NT2/D1 (cell line): ENCODE measurements around the gene GNG4.

ENCODE experiments used
- SUZ12 ChIP-seq: IDR thresholded peaks from 2 replicates; pipeline ENCODE4 v1.6.1; 2011; ENCODE audit not compliant: insufficient read length, insufficient read depth; ENCODE audit errors: extremely low read depth
- YY1 ChIP-seq: IDR thresholded peaks from 2 replicates; pipeline ENCODE4 v1.6.1; 2011; ENCODE audit not compliant: insufficient read length, insufficient read depth

DNA sequence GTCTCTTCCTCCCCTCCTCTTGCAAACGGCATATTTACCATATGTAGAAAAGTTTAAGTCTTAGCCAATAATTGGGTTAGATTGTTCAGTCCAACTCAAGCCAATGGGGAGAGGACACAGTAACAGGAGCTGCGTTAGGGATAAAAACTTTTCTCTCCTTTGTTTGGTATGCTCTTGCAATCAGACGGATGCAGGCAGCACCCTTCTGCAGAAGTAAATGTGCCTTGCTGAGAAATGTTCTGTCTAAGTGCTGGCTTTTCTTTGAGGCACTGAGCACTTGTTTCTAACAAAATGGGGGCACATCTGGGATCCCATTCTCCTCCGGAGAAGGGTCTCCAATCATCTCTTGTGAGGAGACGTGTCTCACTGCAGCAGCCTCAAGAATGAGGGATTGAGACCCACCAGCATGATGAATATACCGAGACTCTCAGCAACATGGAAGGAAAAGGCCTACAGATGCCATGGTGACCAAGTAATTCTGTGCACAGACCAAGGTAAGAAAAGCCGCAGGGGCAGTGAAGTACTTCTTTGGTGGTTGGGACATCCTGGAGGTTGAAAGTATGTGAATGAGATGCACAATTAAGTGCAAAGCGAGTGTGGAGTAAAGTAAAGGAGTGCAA, 20.7 kb upstream of the GNG4 start:
- TF ChIP-seq YY1, result no peak
- no peak for TF ChIP-seq SUZ12
